Activated T-cell treated with anti-CD3 and anti-CD28 coated beads, Interleukin-2, amount 50 U/mL, for 72 hours (primary cell): ENCODE results near the gene OAF. TPM values are rescaled to one million over a fixed set of nuclear protein-coding genes. Genes with fewer than 3 reads are reported as not detected.
"Not testable (repeated sequence)": the region's sequence is repeated elsewhere in the genome, so short reads cannot be mapped to it uniquely, and the experiment has no call there.

ENCODE experiments used
- ATAC-seq, 2 donors: fragments of 150-1000 bp; cut with Tn5 transposase; replicated peaks in 1 of 2; 2 replicates each; pipeline ENCODE4 v1.10.0; 2021; ENCODE audit warnings: moderate library complexity in 2 of 2, mild to moderate bottlenecking in 1 of 2
- DNase-seq, 2 donors: peaks; one replicate each; pipeline ENCODE4 v3.0.0; 2021 to 2022; ENCODE audit warnings: mixed read lengths in 1 of 2
- H3K27ac Mint-ChIP-seq: one replicate; pipeline ENCODE4 v1.8.0; 2022; ENCODE audit warnings: mild to moderate bottlenecking, moderate library complexity, mixed read lengths
- H3K27me3 Mint-ChIP-seq: one replicate; pipeline ENCODE4 v1.8.0; 2022; ENCODE audit warnings: low read depth, mixed read lengths
- H3K36me3 Mint-ChIP-seq, 2 donors: one replicate each; pipeline ENCODE4 v1.8.0; 2022; ENCODE audit warnings: mixed read lengths in 2 of 2, mild to moderate bottlenecking in 1 of 2; ENCODE audit not compliant: insufficient read depth in 2 of 2
- H3K4me1 Mint-ChIP-seq: one replicate; pipeline ENCODE4 v1.8.0; 2022; ENCODE audit warnings: low read depth, mixed read lengths
- H3K4me3 Mint-ChIP-seq, 2 donors: one replicate each; pipeline ENCODE4 v1.8.0; 2022; ENCODE audit warnings: mild to moderate bottlenecking in 2 of 2, mixed read lengths in 2 of 2, moderate library complexity in 2 of 2
- H3K9me3 Mint-ChIP-seq, 2 donors: one replicate each; pipeline ENCODE4 v1.8.0; 2022; ENCODE audit warnings: mixed read lengths in 2 of 2
- total RNA-seq, 2 donors: library from RNA; stranded (reverse); gene quantifications; one replicate each; pipeline ENCODE4 v1.2.3, GENCODE V29; 2022

Gene OAF
- total RNA-seq, 2 donors from 2014 or later, result 1.2 to 2.4 TPM

- Mint-ChIP-seq H3K27ac (no peak overlapping the region), H3K36me3 (no peaks in the 10 kb centered on the region), H3K4me3 (no peak overlapping the region), H3K27me3 (peaks cover 20% of the 10 kb centered on the region), H3K9me3 (no peaks in the 10 kb centered on the region), H3K4me1 (no peaks in the 10 kb centered on the region)
- ATAC-seq (no peak), DNase-seq (no peak)
Measured at GRCh38 chr11:120179057-120179672, 31.7 kb upstream of the OAF start.

GRCh38 chr11:120180063-120180462, 30.8 kb upstream of the OAF start:
- H3K4me3 Mint-ChIP-seq, H3K9me3 Mint-ChIP-seq, H3K27ac Mint-ChIP-seq, ATAC-seq, DNase-seq, H3K4me1 Mint-ChIP-seq, H3K36me3 Mint-ChIP-seq: not testable (repeated sequence)
- peaks cover 11% of the 10 kb centered on the region for H3K27me3 Mint-ChIP-seq

GRCh38 chr11:120180551-120181232, 30.1 kb upstream of the OAF start:
- Mint-ChIP-seq H3K4me3 (no peak overlapping the region), H3K4me1 (no peaks in the 10 kb centered on the region), H3K9me3 (no peaks in the 10 kb centered on the region), H3K36me3 (no peaks in the 10 kb centered on the region), H3K27me3 (peaks cover 7% of the 10 kb centered on the region), H3K27ac (no peak overlapping the region)
- ATAC-seq (no peak), DNase-seq (no peak)

GRCh38 chr11:120181376-120181975, 29.4 kb upstream of the OAF start:
- H3K27ac Mint-ChIP-seq, result no peak overlapping the region
- H3K4me3 Mint-ChIP-seq, result no peak overlapping the region
- H3K4me1 Mint-ChIP-seq, result peaks cover 3% of the 10 kb centered on the region
- H3K36me3 Mint-ChIP-seq, result no peaks in the 10 kb centered on the region
- DNase-seq, result no peak
- no peak for ATAC-seq
- no peaks in the 10 kb centered on the region for H3K9me3 Mint-ChIP-seq
- H3K27me3 Mint-ChIP-seq, result peaks cover 9% of the 10 kb centered on the region

DNA sequence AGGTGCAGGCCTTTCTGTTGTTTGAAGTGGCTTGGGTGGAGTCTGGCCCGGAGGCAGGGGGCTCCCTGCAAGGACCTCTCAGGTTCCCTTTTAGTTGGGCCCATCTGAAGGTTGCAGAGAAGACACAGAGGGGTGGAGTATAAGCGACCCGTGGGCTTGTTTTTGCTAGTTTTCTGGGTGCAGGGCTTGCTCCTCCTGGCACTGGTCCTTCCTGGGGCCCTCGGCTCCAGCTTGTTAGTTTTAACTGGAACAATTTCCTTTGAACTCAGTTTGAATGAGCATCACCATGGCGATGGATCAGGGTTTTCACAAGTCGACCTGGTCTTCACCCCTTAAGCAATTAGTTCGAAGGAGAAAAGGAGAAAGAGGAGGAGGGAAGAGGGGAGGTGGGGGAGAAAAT, 28.5 kb upstream of the OAF start:
- no peaks in the 10 kb centered on the region for H3K9me3 Mint-ChIP-seq
- H3K27me3 Mint-ChIP-seq, result peaks cover 18% of the 10 kb centered on the region
- no peak overlapping the region for H3K27ac Mint-ChIP-seq
- ATAC-seq (no peak), DNase-seq (no peak)
- H3K4me1 Mint-ChIP-seq, result peaks cover 10% of the 10 kb centered on the region
- H3K36me3 Mint-ChIP-seq, result no peaks in the 10 kb centered on the region
- no peak overlapping the region for H3K4me3 Mint-ChIP-seq

DNA sequence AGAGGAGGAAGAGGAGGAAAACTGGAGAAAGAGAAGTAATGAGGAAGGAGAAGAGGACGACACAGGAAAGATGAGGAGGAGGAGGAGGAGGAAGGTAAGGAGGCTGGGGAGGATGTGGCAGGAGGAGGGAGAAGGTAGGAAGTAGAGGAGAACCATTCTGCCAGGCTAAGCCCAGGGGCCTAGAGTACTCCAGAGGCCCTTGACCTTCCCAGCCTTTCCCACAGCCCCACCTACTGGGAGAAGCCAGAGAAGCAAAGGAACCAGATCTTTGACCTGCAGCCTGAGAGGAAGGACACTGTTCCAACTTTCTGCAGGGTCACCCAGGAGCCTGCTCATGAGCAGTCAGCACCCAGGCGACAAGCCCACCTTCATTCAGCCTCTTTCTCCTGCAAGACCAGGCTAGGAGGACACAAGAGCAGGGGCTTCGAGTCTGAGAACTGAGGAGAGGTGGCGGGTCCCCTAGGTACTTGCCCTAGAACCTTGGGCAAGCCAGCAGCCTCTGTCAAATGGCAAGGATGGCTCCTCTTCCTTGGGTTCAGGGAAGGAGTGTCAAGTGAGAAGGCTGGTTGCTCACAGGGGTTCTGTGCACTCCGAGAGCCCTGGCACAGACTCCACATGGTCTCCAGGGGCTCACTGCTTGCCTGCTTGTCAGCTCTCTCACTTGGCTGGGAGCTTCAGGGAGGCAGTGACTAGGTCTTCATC, 27.9 kb upstream of the OAF start:
- no peaks in the 10 kb centered on the region for H3K9me3 Mint-ChIP-seq
- DNase-seq (no peak), ATAC-seq (no peak)
- H3K4me1 Mint-ChIP-seq, result peaks cover 10% of the 10 kb centered on the region
- H3K36me3 Mint-ChIP-seq, result no peaks in the 10 kb centered on the region
- no peak overlapping the region for H3K27ac Mint-ChIP-seq
- H3K27me3 Mint-ChIP-seq, result peaks cover 20% of the 10 kb centered on the region
- H3K4me3 Mint-ChIP-seq, result no peak overlapping the region

DNA sequence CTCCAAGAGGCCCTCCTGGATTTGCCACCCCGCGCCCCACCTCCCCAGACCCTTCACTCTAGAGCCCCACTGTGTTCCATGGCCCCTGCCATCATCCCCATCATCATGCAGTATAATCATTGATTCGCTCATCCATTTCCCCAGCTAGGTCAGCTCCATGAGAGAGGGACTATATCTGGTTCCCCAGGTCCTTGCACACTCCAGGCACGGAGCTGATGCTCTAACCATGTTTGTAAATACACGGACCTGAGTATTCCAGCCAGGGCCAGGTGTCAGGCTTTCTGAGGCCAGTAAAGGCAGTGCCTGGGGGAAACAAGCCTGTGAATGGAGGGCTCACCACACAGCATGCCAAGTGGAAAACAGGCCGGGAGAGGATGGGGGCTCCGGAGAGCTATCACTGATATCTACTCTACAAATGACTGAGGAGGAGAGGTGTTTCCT, 27.1 kb upstream of the OAF start:
- H3K27me3 Mint-ChIP-seq, result peaks cover 27% of the 10 kb centered on the region
- ATAC-seq (no peak), DNase-seq (no peak)
- H3K4me3 Mint-ChIP-seq, result no peak overlapping the region
- H3K4me1 Mint-ChIP-seq, result peaks cover 10% of the 10 kb centered on the region
- no peak overlapping the region for H3K27ac Mint-ChIP-seq
- H3K9me3 Mint-ChIP-seq, result no peaks in the 10 kb centered on the region
- H3K36me3 Mint-ChIP-seq, result no peaks in the 10 kb centered on the region

- DNase-seq, result no peak
- Mint-ChIP-seq H3K36me3 (no peaks in the 10 kb centered on the region), H3K27ac (no peak overlapping the region), H3K4me3 (no peak overlapping the region), H3K27me3 (peaks cover 28% of the 10 kb centered on the region), H3K9me3 (no peaks in the 10 kb centered on the region), H3K4me1 (peaks cover 10% of the 10 kb centered on the region)
- ATAC-seq, result no peak
Measured at GRCh38 chr11:120184371-120184945, 26.4 kb upstream of the OAF start.

GRCh38 chr11:120184946-120185705, 25.7 kb upstream of the OAF start:
- no peaks in the 10 kb centered on the region for H3K9me3 Mint-ChIP-seq
- no peak for ATAC-seq

GRCh38 chr11:120185706-120186455, 25.0 kb upstream of the OAF start:
- DNase-seq (no peak), ATAC-seq (no peak)
- no peak overlapping the region for H3K27ac Mint-ChIP-seq
- no peak overlapping the region for H3K4me3 Mint-ChIP-seq
- peaks cover 10% of the 10 kb centered on the region for H3K4me1 Mint-ChIP-seq
- H3K9me3 Mint-ChIP-seq, result no peaks in the 10 kb centered on the region
- H3K27me3 Mint-ChIP-seq, result peaks cover 28% of the 10 kb centered on the region
- no peaks in the 10 kb centered on the region for H3K36me3 Mint-ChIP-seq

More at GRCh38 chr11:120184946-120185705, 25.7 kb upstream of the OAF start:
- Mint-ChIP-seq H3K27ac (no peak overlapping the region), H3K27me3 (peaks cover 28% of the 10 kb centered on the region), H3K4me3 (no peak overlapping the region), H3K36me3 (no peaks in the 10 kb centered on the region), H3K4me1 (peaks cover 10% of the 10 kb centered on the region)
- DNase-seq, result no peak

DNA sequence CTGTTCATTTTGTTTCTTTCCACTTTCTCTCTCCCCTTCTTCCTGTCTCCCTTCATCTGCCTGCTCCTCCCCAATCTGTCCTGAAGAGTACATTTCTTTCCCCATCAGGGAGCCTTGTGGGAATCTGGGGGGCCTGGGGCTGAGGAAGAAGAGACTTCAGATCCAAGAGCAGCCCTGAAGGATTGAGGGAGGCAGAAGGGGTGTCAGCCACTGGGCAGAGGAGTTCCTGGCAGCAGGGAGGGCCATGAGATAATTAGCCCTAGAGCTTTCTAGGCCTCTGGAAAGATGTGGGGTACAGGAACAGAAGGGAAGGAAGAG, 24.4 kb upstream of the OAF start:
- no peak for ATAC-seq
- H3K9me3 Mint-ChIP-seq, result no peaks in the 10 kb centered on the region
- no peak overlapping the region for H3K27ac Mint-ChIP-seq
- H3K4me1 Mint-ChIP-seq, result peaks cover 10% of the 10 kb centered on the region
- peaks cover 28% of the 10 kb centered on the region for H3K27me3 Mint-ChIP-seq
- no peak overlapping the region for H3K4me3 Mint-ChIP-seq
- DNase-seq, result no peak
- no peaks in the 10 kb centered on the region for H3K36me3 Mint-ChIP-seq
